PC-3 (cell line): Measurements from ENCODE around the gene SLCO2A1. TPM values are rescaled to one million over a fixed set of nuclear protein-coding genes. Genes with fewer than 3 reads are reported as not detected.

ENCODE experiments used
- ATAC-seq: fragments of 200-7000 bp; cut with Tn5 transposase; 2 replicates; pipeline ENCODE4 v1.9.1; 2020; ENCODE audit warnings: mild to moderate bottlenecking, moderate library complexity
- BruUV-seq: library from RNA; stranded (reverse); fragments of 400-500 nt; replicated peaks from 2 replicates; lab custom pipeline; 2021; lab: Mats Ljungman, UMichigan
- CTCF ChIA-PET: fragments of 300-600 bp; sonication (Branson Sonifier 250); formaldehyde crosslinking; loops from one replicate; lab custom pipeline; 2022; ENCODE audit warnings: antibody characterized with exemption; lab: Charles Lee
- POLR2A ChIA-PET: fragments of 300-600 bp; sonication (Branson Sonifier 250); formaldehyde crosslinking; loops from one replicate; lab custom pipeline; 2022; ENCODE audit warnings: antibody characterized with exemption; ENCODE audit not compliant: unreplicated experiment; lab: Charles Lee
- DNase-seq: peaks from one replicate; pipeline ENCODE4 v3.0.0-alpha.2; 2015
- H2AFZ ChIP-seq: fragments of 300-600 bp; sonication (generic); 2 replicates; pipeline ENCODE4 v1.6.0; 2016; ENCODE audit warnings: antibody characterized with exemption, low read length
- H3F3A ChIP-seq: fragments of 300-600 bp; sonication (generic); one replicate; pipeline ENCODE4 v1.6.0; 2017; ENCODE audit warnings: antibody characterized with exemption, low read length, control low read depth, mild to moderate bottlenecking; ENCODE audit not compliant: unreplicated experiment
- H3K27ac ChIP-seq: fragments of 300-600 bp; sonication (generic); 2 replicates; pipeline ENCODE4 v1.5.1; 2016; ENCODE audit warnings: mild to moderate bottlenecking, low read length
- H3K27me3 ChIP-seq: fragments of 300-600 bp; sonication (generic); 2 replicates; pipeline ENCODE4 v1.6.1; 2016; ENCODE audit warnings: low read length, mixed read lengths
- H3K36me3 ChIP-seq: fragments of 300-600 bp; sonication (generic); 2 replicates; pipeline ENCODE4 v1.6.1; 2016; ENCODE audit warnings: low read depth, mixed run types, low read length, mixed read lengths
- H3K4me1 ChIP-seq: fragments of 300-600 bp; sonication (generic); 2 replicates; pipeline ENCODE4 v1.5.1; 2016; ENCODE audit warnings: low read length; ENCODE audit not compliant: insufficient read depth
- H3K4me2 ChIP-seq: fragments of 300-600 bp; sonication (generic); 2 replicates; pipeline ENCODE4 v1.6.0; 2016; ENCODE audit warnings: low read length
- H3K4me3 ChIP-seq: fragments of 300-600 bp; sonication (generic); 2 replicates; pipeline ENCODE4 v1.5.1; 2016; ENCODE audit warnings: mild to moderate bottlenecking, low read length, mixed read lengths
- H3K79me2 ChIP-seq: fragments of 300-600 bp; sonication (generic); 2 replicates; pipeline ENCODE4 v1.6.1; 2017; ENCODE audit warnings: low read length, mixed read lengths
- H3K9ac ChIP-seq: fragments of 300-600 bp; sonication (generic); 2 replicates; pipeline ENCODE4 v1.6.0; 2016; ENCODE audit warnings: mild to moderate bottlenecking, low read length
- H3K9me2 ChIP-seq: fragments of 300-600 bp; sonication (generic); replicated peaks from 2 replicates; pipeline ENCODE4 v1.6.1; 2016; ENCODE audit warnings: mixed run types, low read length, mixed read lengths
- H3K9me3 ChIP-seq: fragments of 300-600 bp; sonication (generic); 2 replicates; pipeline ENCODE4 v1.6.1; 2016; ENCODE audit warnings: low read length, mixed read lengths
- H4K20me1 ChIP-seq: fragments of 300-600 bp; sonication (generic); 2 replicates; pipeline ENCODE4 v1.6.1; 2016; ENCODE audit warnings: low read length, mixed read lengths
- CTCF ChIP-seq: fragments of 300-600 bp; sonication (generic); conservative IDR thresholded peaks from 2 replicates; pipeline ENCODE4 v1.5.1; 2017; ENCODE audit warnings: antibody characterized with exemption, low read depth, mild to moderate bottlenecking, low read length
- EZH2 ChIP-seq: fragments of 300-600 bp; sonication (generic); IDR thresholded peaks from one replicate; pipeline ENCODE4 v1.6.1; 2017; ENCODE audit warnings: antibody characterized with exemption, mild to moderate bottlenecking, low read length; ENCODE audit not compliant: unreplicated experiment
- EZH2phosphoT487 ChIP-seq: fragments of 300-600 bp; sonication (generic); IDR thresholded peaks from 2 replicates; pipeline ENCODE4 v1.6.1; 2018; ENCODE audit warnings: mild to moderate bottlenecking, antibody characterized with exemption, low read length, borderline replicate concordance
- intact Hi-C: fragments of 100-400 bp; cut with micrococcal nuclease; formaldehyde crosslinking; loops from 2 replicates; pipeline ENCODE4 v1.9.0; 2023
- total RNA-seq: library from RNA; depleted of rRNA; stranded (reverse); fragments of >200 nt; gene quantifications from 2 replicates; pipeline ENCODE4 v1.2.3, GENCODE V29; 2014

SLCO2A1 gene
- total RNA-seq, 1 experiment from 2014 or later: not detected

DNA sequence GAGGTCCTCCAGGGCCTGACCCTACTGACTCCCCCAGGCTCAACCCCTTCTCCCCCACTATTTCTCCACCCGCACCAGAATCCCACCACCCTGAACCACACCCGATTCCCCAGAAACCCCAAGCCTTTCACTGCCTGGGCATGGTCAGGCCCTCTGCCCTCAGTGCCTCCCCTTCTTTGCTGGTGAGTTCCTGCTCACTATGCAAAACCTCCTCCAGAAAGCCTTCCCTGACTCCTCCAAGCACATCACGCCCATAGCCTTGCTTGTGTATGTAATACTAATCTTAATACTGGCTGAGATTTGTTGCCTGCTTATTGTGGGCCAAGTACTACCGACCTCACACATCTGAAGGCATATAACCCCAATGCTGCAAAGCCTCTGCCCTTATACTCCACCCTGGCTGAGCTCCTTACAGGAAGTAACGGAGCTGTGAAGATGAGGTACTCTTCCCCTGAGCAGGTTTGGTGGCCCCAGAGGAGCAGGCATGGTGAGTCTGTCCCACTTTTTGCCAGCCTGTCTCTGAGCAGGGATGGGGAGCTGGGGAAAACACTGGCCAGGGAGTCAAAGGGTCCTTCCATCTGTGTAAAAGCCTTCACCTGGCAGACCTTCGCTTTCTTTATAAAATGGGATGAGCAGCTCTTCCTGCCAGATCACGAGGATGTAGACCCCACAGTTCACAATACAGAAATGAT is 143.5 kb downstream of the SLCO2A1 start:
- ATAC-seq (no peak), DNase-seq (no peak)
- intact Hi-C loops: no loop called here
- CTCF ChIA-PET: no interaction called here
- BruUV-seq: no TSS peak
- POLR2A ChIA-PET: no interaction called here
- no peaks in the 10 kb centered on the region for H3F3A ChIP-seq
- no peaks in the 10 kb centered on the region for H3K36me3 ChIP-seq
- H3K9ac ChIP-seq: no peak overlapping the region
- no peaks in the 10 kb centered on the region for H3K9me3 ChIP-seq
- TF ChIP-seq EZH2phosphoT487: no peak
- TF ChIP-seq CTCF: no peak
- no peak for TF ChIP-seq EZH2
- no peak overlapping the region for H2AFZ ChIP-seq
- no peak overlapping the region for H3K4me2 ChIP-seq
- no peaks in the 10 kb centered on the region for H3K4me1 ChIP-seq
- no peak overlapping the region for H3K4me3 ChIP-seq
- H4K20me1 ChIP-seq: no peaks in the 10 kb centered on the region
- no peaks in the 10 kb centered on the region for H3K79me2 ChIP-seq
- H3K27ac ChIP-seq: no peak overlapping the region
- H3K9me2 ChIP-seq: no peaks in the 10 kb centered on the region
- no peaks in the 10 kb centered on the region for H3K27me3 ChIP-seq

- Histone ChIP-seq H3K9ac (no peak overlapping the region), H3K4me1 (no peaks in the 10 kb centered on the region), H3K79me2 (no peaks in the 10 kb centered on the region), H2AFZ (no peak overlapping the region), H3K9me3 (no peaks in the 10 kb centered on the region), H3K4me2 (no peak overlapping the region), H3K4me3 (no peak overlapping the region), H4K20me1 (no peaks in the 10 kb centered on the region), H3K9me2 (no peaks in the 10 kb centered on the region), H3K27ac (no peak overlapping the region), H3K27me3 (no peaks in the 10 kb centered on the region), H3F3A (no peaks in the 10 kb centered on the region), H3K36me3 (no peaks in the 10 kb centered on the region)
- no TSS peak for BruUV-seq
- ChIA-PET POLR2A (interaction anchor here (0.5 kb wide), 1 partner anchor 1933 kb away, joined by 4 read pairs; no protein-coding TSS in a partner anchor), CTCF (no interaction called here)
- ATAC-seq (no peak), DNase-seq (no peak)
- TF ChIP-seq EZH2: no peak
- TF ChIP-seq CTCF: no peak
- no peak for TF ChIP-seq EZH2phosphoT487
- intact Hi-C loops: no loop called here
These were observed 144.6 kb downstream of the SLCO2A1 start for GRCh38 chr3:133884887-133885711.
